ENCODE measurements around the gene MRTFA.

Gene MRTFA

GRCh38 chr22:40484906-40485669 is 151.4 kb downstream of the MRTFA start:
- DNase-seq = no peak

- no peak for DNase-seq
Observed at GRCh38 chr22:40482886-40483285, 153.6 kb downstream of the MRTFA start.

- no peak for DNase-seq
Observed at GRCh38 chr22:40482391-40482790, 154.1 kb downstream of the MRTFA start.

DNA sequence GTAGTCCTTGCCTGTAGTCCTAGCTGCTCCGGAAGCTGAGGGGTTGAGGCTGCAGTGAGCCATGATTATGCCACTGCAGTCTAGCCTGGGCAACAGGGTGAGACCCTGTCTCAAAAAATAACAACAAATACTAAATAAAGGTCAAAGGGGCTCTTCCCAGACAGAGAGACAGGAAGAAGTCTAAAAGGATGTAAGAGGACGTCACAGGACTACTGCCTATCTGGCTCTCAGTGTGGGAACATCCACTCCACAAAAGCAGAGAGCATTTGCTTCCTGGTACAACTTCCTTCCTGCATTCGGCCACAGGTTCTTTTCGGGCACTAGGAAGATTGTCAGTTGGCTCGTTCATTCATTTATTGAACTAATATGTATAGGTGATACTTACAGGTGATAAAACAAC is 155.5 kb downstream of the MRTFA start:
- no peak for DNase-seq

- no peak for DNase-seq
Observed at GRCh38 chr22:40479887-40480538, 156.5 kb downstream of the MRTFA start.

- DNase-seq = no peak
Observed at GRCh38 chr22:40479126-40479800, 157.3 kb downstream of the MRTFA start.

DNA sequence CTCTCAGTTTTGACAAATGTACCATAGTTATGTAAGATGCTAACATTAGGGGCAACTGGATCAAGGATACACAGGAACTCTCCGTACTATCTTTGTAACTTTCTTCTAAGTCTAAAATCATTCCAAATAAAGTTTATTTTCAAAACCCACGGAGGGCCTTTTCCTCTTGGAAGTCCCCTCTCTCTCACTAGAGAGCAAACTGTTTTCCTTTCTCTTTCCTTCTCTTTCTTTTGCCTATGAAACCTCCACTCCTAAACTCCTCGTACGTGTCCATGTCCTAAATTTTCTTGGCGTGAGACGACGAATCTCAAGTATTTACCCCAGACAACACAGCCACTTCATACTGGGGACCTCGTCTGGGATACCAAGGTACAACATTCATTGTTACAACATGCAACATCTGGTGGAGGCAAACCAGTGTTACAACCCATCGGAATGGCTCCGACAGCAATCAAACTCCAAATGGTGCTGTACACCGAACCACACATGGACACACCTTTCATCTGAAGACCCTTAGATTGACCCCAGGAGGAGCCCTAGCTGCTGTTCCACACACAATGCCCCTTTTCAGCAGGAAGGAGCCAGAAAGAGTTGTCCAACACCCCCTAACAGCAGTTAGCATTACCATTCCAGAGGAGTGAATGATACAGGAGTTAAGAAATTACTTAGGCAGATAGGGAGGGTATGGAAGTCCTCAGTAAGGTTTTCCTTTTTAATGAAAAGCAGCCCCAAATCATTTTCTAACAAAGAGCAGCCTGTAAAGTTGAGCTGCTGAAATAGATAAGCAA is 158.0 kb downstream of the MRTFA start:
- DNase-seq = no peak

GRCh38 chr22:40477683-40478337 is 158.7 kb downstream of the MRTFA start:
- DNase-seq = no peak

- DNase-seq = no peak
Observed at GRCh38 chr22:40476341-40476740, 160.2 kb downstream of the MRTFA start.

DNA sequence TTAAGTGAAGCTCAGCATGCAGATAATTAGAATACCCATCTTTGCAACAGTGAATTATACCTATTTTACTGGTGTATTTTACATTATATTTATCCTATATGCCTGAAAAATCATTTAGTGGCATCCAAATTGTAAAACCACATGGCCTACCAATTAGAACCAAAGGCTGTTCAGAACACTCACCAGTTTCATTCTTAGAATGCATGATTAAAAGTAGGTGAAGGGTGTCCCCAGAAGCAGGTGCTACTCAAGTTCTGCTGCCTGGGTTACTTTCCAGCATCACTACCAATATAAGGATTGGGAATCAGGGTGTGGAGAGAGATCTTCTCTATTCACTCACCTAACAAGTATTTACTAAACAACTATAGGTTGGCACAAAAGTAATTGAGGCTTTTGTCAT is 162.8 kb downstream of the MRTFA start:
- no peak for DNase-seq

DNA sequence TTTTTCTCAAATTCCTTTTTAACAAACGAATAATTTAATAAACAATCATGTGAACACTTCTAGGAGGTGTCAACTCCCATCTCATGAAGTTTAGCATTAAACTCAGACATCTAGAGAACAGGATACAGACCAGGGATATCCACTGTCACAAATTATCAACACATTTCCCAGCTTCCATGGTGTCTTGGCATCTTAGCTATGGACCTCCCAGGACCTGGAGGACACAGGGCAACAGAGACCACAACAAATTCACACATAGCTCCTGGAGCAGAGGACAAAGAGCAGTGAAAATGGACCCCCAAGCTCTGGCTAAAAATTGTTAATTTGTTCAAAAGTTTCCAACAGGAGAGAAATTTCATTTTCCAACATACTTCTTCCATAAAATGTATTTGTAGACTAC is 163.9 kb downstream of the MRTFA start:
- no peak for DNase-seq

GRCh38 chr22:40472051-40472450 is 164.5 kb downstream of the MRTFA start:
- no peak for DNase-seq

DNA sequence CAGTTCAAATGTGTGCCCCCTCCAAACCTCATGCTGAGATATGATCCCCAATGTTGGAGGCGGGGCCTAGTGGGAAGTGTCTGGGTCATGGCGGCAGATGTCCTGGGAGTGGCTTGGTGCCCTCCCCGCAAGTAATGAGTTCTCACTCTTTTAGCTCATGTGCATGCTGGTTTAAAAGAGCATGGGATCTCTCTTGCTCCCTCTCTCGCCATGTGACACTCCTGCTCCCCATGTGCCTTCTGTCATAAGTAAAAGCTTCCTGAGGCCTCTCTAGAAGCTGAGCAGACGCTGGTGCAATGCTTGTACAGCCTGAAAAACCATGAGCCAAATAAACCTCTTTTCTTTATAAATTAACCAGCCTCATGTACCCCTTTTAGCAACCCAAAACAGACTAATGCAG is 167.3 kb downstream of the MRTFA start:
- no peak for DNase-seq

GRCh38 chr22:40468616-40469015 is 167.9 kb downstream of the MRTFA start:
- no peak for DNase-seq

GRCh38 chr22:40466976-40467375 is 169.5 kb downstream of the MRTFA start:
- no peak for DNase-seq

DNA sequence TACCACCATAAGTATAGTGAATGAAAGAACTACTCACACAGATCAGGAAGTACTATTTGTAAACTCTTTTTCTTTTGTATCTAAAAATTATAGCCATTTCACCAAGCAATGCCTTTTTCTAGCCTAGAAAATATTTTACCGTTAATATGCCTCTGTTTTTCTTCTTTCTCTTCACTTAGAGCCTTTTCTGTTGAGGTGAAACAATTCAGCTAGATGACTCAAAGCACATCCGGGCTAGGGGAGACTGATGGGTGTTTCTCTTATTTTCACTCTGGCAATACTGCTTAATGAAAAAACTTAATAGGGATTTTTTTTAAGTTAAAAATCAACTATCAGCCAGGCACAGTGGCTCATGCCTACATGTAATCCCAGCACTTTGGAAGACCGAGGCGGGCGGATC is 172.8 kb downstream of the MRTFA start:
- no peak for DNase-seq

- no peak for DNase-seq
Observed at GRCh38 chr22:40463017-40463631, 173.4 kb downstream of the MRTFA start.

GRCh38 chr22:40462195-40462984 is 174.1 kb downstream of the MRTFA start:
- DNase-seq = no peak

DNA sequence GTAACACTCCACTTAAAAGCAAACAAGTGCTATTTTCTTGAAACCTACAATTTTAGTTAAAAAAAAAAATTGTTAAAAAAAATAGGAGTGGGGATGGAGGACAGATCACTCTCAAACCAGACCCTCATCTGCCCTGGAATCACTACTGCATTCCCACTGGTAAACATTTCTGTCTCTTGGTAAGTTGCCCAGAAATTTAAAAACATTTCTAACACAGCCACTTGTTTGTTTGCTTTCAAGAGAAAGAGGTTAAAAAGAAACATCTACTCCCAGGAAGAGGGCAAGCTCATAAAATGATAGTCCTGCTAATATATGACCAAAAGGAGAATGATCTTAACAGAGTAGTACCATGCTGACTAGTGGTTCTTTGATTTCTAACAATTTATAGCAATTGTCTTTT is 182.8 kb downstream of the MRTFA start:
- DNase-seq = no peak

- no peak for DNase-seq
Observed at GRCh38 chr22:40452730-40453487, 183.6 kb downstream of the MRTFA start.

GRCh38 chr22:40451210-40451609 is 185.3 kb downstream of the MRTFA start:
- DNase-seq = no peak
